ENCODE data around the gene UGT1A6. TPM values are rescaled to one million over a fixed set of nuclear protein-coding genes. Genes with fewer than 3 reads are reported as not detected.

UGT1A6 gene
- total RNA-seq, 4 donors from 2014 or later: 0.27 to 20.1 (median 0.58) TPM; not detected in 1

DNA sequence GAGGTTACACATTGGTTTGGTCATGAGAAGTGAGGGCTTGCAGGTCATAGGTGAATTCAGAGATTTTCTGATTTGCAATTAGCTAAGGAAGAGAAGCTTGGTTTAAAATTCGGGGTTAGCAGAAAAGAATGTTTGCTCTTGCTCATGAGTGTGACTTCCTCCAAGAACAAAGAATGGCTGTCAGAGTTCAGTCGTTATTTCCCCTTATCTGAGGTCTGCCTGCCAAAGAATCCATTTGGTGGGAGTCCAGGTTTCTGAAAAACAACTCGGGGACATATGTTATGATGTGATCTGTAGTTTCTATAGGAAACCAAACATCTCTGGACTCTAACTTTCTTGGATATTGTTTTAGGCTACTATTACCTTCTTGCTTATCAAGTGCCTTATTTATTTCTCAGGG, 3.2 kb upstream of the UGT1A6 start:
- ATAC-seq: no peak
- Histone ChIP-seq H3K27ac (no peak overlapping the region), H3K9me3 (no peaks in the 10 kb centered on the region), H3K4me3 (no peak overlapping the region), H3K4me1 (no peaks in the 10 kb centered on the region), H3K27me3 (peaks cover 6% of the 10 kb centered on the region), H3K36me3 (no peaks in the 10 kb centered on the region)
- TF ChIP-seq POLR2A (IDR thresholded peaks at IDR 0.05) (no peak), POLR2AphosphoS5 (IDR thresholded peaks at IDR 0.05) (no peak), EP300 (IDR thresholded peaks at IDR 0.05) (no peak)
- TF ChIP-seq, protein P1, sequence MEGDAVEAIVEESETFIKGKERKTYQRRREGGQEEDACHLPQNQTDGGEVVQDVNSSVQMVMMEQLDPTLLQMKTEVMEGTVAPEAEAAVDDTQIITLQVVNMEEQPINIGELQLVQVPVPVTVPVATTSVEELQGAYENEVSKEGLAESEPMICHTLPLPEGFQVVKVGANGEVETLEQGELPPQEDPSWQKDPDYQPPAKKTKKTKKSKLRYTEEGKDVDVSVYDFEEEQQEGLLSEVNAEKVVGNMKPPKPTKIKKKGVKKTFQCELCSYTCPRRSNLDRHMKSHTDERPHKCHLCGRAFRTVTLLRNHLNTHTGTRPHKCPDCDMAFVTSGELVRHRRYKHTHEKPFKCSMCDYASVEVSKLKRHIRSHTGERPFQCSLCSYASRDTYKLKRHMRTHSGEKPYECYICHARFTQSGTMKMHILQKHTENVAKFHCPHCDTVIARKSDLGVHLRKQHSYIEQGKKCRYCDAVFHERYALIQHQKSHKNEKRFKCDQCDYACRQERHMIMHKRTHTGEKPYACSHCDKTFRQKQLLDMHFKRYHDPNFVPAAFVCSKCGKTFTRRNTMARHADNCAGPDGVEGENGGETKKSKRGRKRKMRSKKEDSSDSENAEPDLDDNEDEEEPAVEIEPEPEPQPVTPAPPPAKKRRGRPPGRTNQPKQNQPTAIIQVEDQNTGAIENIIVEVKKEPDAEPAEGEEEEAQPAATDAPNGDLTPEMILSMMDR (IDR thresholded peaks at IDR 0.05): no peak
- 6 to 23% methylated on average over 3 of the region's 3 CpGs for WGBS, 2 donors (ENCODE audit: low coverage in 1 of 2)

DNA sequence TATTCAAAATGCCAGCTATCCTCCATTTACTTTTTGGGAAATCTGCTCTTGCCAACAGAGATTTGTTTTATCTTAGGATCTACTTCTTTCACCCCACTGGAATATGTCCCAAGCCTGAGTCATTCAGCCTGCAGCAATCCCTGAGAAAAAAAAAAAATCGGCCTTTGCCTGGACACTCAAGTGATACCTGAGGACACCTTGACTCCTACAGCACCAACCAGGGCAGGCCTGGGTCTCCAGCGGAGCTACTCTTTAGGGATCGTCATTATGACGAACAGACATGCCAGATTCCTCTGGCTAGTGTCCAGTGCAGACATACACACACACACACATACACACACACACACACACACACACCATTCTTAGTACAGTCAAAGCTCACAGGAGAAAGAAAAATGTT, 2.2 kb upstream of the UGT1A6 start:
- no peak for ATAC-seq
- no peaks in the 10 kb centered on the region for H3K36me3 ChIP-seq
- no peak for TF ChIP-seq POLR2A (IDR thresholded peaks at IDR 0.05)
- TF ChIP-seq EP300 (IDR thresholded peaks at IDR 0.05): no peak
- TF ChIP-seq, protein P1 (IDR thresholded peaks at IDR 0.05): no peak
- TF ChIP-seq POLR2AphosphoS5 (IDR thresholded peaks at IDR 0.05): no peak
- H3K9me3 ChIP-seq: no peaks in the 10 kb centered on the region
- 50 to 66% methylated on average over 2 to 4 of the region's 4 CpGs for WGBS, 2 donors (ENCODE audit: low coverage in 1 of 2)
- H3K4me1 ChIP-seq: no peaks in the 10 kb centered on the region
- H3K27me3 ChIP-seq: peaks cover 6% of the 10 kb centered on the region
- no peak overlapping the region for H3K4me3 ChIP-seq
- no peak overlapping the region for H3K27ac ChIP-seq

DNA sequence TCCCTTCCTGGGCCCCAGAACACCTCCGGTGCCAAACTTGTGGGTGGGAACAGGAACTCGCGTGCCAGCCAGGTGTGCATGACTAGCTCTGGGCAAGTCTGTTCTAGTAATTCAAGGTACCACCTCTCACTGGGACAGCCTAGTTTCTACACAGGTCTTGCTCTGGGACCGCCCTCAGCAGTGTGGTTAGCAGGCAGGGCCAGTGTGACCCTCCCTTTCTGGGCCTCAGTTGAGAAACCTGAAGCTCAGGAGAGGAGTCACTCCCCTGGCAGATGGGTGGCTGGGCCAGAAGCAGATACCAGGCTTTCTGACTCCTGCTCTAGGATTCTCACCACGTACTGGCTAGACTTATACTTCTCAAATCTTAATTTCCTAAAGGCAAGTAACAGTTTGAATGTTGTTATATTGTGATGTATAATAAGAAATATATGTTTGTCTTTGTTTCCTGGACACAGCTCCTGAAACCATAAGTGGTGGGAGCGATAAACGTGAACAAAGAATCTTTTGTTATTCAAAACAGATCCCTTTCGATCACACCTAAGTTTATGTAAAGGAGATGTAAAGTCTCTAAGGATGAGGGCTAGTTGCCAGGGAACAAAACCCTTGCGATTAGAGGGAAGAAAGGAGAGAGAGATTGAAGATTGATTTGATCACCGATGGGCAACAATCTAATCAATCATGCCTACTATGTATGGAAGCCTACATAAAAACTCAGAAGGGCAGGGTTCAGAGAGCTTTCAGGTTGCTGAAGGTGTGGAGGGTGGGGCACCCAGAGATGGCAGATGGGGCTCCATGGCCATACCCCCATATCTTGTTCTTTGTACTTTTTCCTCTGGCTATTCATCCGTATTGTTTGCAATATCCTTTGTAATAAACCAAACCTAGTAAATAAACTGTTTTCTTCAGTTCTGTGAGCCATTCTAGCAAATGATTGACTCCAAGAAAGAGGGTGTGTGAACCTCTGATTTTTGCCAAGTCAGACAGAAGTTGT, 952 bp upstream of the UGT1A6 start:
- 86 to 89% methylated on average over 4 to 8 of the region's 11 CpGs for WGBS, 2 donors (ENCODE audit: low coverage in 1 of 2)
- no peak for ATAC-seq
- Histone ChIP-seq H3K4me1 (no peaks in the 10 kb centered on the region), H3K36me3 (no peaks in the 10 kb centered on the region), H3K9me3 (no peaks in the 10 kb centered on the region), H3K27me3 (peaks cover 6% of the 10 kb centered on the region), H3K4me3 (no peak overlapping the region), H3K27ac (no peak overlapping the region)
- no peak for TF ChIP-seq POLR2AphosphoS5 (IDR thresholded peaks at IDR 0.05)

DNA sequence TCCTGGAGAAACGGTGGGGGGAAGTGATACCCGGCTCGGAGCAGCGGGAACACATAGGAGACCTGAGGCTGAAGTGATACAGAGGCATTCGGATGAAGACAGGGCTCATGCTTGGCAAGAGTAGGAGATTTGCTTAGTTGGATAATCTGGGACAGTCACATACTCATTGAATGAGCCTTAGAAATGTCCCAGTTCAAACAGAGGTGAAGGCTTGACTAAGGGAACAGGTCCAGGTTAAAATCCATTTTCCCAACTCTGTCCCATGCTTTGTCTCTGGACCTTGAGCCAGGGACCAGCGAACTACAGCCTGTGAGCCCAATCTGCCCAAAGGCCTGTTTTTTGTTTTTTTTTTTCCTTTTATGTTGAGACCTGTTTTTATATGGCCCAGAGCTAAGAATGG, 1.3 kb downstream of the UGT1A6 start:
- WGBS, 2 donors (ENCODE audit: low coverage in 1 of 2): 50 to 75% methylated on average over 2 to 5 of the region's 6 CpGs
- Histone ChIP-seq H3K4me1 (no peaks in the 10 kb centered on the region), H3K27ac (no peak overlapping the region), H3K4me3 (no peak overlapping the region), H3K36me3 (no peaks in the 10 kb centered on the region), H3K9me3 (no peaks in the 10 kb centered on the region), H3K27me3 (peaks cover 6% of the 10 kb centered on the region)
- no peak for ATAC-seq
- no peak for TF ChIP-seq POLR2AphosphoS5 (IDR thresholded peaks at IDR 0.05)
- TF ChIP-seq, protein P1 (IDR thresholded peaks at IDR 0.05): no peak
- no peak for TF ChIP-seq EP300 (IDR thresholded peaks at IDR 0.05)
- TF ChIP-seq POLR2A (IDR thresholded peaks at IDR 0.05): no peak

DNA sequence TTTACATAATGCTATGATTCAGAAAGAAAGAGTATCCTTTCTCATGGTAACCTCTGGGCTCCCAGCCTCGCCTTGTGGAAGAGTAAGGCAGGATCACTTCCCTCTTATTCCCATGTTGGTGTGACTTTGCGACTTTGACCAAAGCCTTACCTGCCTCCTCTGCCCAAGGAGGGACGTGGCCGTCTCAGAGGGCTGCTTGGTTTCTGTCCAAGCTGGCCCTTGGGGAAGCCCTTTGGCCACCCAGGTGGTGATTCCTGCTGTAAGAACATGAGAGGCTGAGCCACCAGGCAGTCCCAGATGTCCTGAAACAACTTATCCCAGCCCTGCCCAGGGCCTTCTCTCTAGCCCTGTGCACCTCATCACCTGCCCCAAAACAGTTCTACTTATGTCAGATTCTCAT, 6.0 kb downstream of the UGT1A6 start:
- Histone ChIP-seq H3K27me3 (no peaks in the 10 kb centered on the region), H3K4me1 (no peaks in the 10 kb centered on the region), H3K27ac (no peak overlapping the region), H3K4me3 (no peak overlapping the region), H3K9me3 (no peaks in the 10 kb centered on the region), H3K36me3 (no peaks in the 10 kb centered on the region)
- no peak for ATAC-seq
- 53 to 84% methylated on average over 2 to 4 of the region's 4 CpGs for WGBS, 2 donors (ENCODE audit: low coverage in 1 of 2)
- TF ChIP-seq, protein P1 (IDR thresholded peaks at IDR 0.05): no peak
- TF ChIP-seq POLR2A (IDR thresholded peaks at IDR 0.05) (no peak), POLR2AphosphoS5 (IDR thresholded peaks at IDR 0.05) (no peak), EP300 (IDR thresholded peaks at IDR 0.05) (no peak)
